HS-27A (cell line): Measurements from ENCODE around the gene EXOC3.
"Not testable (repeated sequence)": the region's sequence is repeated elsewhere in the genome, so short reads cannot be mapped to it uniquely, and the experiment has no call there.

Source experiments
- DNase-seq: peaks from one replicate; pipeline ENCODE4 v3.0.0-alpha.2; 2012; ENCODE audit warnings: low read depth, missing footprints

The EXOC3 gene

GRCh38 chr5:442335-443238, at the start of gene EXOC3:
Gene EXOC3 (plus strand): TSS chr5:443176. CDS start chr5:446206, 3,030 bp downstream.
- DNase-seq, result no peak

DNA sequence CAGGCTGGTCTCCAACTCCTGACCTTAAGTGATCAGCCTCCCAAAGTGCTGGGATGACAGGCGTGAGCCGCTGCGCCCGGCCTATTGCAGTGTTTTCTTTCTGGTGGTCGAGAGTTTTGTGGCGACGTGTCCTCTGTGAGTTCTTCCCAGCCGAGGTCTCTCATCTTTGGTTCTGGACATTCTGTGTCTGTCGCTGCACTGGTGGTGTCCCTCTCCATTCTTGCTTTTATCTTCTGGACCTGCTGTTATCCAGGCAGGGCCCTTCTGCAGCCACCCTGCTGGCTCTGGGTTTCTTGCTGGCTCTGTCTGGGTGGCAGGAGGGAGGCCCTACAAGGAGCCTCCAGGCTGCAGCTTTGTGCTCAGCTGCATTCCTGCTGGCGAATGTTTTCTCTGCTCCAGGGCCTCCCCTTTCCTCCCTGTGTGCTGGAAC, 49.1 kb upstream of the EXOC3 start:
- no peak for DNase-seq

- no peak for DNase-seq
Observed at GRCh38 chr5:394671-395155, 48.3 kb upstream of the EXOC3 start.

DNA sequence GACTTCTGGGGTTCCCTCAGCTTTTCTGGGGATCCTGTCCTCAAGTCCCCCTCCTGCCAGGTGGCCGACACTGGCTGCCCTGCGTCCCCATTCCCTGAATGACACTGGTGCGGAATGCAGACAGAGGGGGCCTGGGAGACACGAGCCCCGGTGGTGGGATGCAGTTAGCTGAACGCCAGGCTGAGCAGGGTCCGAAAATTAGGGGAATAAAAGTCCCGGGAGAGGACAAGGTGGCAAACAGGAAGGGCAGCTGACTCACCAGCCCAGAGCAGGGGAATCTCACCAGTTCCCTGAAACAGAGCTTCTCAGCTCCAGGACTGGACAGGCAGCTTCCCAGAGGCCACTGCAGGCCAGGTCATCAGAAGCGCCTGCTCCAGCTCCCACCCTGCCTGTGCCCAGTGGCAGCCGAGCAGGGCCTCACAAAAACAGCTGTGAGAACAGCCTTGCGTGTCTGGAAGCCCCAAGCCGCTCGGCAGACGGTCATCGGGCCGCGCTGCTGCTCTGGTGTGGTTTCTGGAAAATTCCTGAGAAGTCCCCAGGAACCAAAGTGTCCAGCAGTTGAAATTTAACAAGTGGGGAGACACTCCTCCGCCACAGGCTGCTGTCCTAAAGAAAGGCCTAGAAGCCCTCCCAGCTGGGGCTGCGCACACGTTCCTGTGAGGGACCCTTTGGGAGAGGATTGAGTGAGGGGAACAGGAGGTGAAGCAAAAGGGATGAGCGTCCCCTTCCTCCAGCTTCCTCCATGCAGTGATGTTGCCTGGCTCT, 47.6 kb upstream of the EXOC3 start:
- DNase-seq, result no peak

DNA sequence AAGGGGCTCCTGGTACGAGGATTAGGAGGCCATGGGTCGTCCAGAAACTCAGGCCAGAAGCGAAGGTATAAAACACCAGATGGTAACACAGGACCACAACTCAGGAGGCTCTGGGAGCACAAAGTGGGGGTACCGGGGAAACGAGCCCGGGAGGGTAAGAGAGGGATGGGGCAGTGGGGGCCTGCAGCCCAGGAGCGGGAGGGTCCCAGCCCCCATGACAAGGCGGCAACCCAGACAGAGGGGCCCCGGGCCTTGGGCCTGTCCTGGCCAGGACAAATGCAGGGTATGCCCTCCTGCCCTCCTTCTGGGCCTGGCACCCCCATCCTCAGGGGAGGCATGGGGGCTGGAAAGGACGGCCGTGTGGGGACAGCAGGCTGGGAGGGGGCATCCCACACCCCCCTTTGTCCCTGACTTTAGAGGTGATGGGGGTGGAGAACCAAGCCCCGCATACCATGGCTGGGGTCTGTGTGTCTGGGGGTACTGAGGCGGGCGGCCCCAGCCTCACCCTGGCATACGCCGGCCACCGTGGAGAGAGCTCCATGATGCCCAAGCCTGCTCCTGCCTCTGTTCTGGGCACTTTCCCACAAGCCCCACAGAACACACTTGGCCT, 47.0 kb upstream of the EXOC3 start:
- DNase-seq, result no peak

DNA sequence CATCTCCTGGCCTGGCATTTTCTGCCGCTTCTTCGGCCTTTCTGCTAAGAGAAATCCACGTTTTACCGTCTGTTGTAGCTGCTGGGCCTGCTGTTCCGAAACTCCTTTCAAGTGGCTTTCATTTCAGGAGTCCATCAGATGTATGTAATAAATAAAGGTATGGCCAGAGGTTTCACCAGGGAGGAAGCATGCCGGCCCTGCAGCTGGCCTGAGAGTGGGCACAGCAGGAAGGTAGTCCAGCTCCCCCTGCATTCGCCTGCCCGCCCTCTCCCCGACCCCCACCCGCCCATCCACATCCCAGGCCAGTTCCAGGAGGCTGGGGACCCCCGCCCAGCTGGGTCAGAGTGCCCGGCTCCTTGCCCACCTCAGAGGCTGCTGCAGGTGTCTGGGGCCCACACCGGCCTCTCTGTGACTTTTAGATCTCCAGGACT, 46.4 kb upstream of the EXOC3 start:
- DNase-seq, result no peak

DNA sequence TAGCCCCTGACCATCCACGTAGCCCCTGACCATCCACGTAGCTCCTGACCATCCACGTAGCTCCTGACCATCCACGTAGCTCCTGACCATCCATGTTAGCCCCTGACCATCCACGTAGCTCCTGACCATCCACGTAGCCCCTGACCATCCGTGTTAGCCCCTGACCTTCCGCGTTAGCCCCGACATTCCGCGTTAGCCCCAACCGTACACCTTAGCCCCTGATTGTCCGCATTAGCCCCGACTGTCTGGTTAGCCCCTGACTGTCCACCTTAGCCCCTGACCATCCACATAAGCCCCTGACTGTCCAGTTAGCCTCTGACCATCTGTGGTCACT, 44.9 kb upstream of the EXOC3 start:
- DNase-seq, result not testable (repeated sequence)

DNA sequence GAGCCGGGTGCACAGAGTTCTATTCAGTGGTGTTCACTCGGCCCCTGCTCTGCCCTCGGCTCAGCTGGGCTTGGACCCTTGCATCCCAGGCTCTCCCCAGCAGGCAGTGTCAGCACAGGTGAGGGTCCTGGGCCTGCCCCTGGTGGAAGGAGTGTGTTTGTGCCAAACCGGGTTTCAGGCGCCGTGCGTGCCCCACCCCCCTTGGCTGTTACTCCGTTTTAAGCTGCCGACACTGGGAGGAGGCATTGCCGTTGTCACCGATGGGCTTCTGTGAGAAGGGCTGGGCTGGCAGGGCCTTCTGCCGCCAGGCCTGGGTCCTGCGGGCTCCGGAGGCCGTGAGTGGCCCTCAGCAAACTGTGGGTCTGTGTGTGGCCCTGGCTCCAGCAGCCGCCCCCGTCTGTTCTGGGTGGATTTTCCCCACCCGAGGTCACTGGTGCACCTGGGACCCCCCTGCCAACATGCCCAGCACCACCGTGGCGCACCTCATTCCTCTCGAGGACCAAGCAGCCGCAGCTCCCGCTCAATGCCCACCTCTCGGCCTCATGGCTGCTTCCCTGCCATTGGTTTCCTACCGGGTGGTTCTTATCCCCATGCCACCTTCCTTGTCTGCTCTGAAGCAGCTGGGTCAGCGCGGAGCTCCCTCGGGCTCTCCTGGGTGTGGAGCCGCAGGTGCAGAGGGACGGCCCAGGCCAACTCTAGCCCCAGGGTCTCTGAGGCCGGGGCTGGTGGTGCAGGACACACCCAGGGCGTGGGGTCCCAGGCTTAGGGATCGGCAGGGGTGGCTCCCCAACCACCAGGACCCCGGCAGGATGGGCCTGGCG, 44.3 kb upstream of the EXOC3 start:
- DNase-seq, result no peak

- DNase-seq, result peak; percentile 69
Observed at GRCh38 chr5:399296-400281, 43.4 kb upstream of the EXOC3 start.

DNA sequence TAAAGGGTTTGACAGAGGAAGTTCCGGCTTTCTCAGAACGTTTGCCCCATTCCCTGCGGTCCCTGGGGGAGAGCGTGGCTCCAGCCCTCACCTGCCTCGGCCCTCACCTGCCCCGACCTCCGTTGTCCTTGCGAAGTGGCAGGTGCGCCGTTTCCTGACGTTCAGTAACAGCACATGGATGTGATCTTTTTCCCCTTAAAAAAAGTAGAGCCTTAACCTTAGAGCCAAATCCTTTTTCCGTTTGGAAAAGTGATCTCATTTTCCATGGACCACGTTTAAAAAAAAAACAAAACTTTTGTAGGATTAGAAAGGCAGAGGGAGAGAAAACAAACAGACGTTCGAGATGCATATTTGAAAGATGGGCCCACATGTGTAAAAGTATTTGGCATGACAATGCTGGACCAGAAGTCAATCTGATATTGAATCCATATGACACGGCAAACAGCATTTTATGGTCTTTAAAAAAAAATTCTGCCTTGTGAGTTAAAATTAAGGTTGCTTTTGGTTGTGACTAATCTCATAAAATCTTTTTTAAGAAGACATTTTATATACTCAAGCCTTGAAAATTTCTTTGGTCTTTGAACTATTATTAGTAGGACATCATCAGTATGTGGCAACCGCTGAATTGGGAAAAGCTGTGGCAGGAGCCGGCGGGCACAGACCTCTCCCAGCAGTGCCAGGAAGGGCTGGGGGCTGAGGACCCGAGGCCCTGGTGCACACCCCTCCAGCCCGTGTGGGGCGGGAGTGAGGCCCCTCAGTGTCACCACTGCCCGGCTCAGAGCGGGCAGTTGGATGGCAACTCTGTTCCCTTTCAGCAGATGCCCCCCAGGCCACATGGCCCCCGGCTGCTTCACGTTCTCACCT, 42.5 kb upstream of the EXOC3 start:
- DNase-seq, result no peak

DNA sequence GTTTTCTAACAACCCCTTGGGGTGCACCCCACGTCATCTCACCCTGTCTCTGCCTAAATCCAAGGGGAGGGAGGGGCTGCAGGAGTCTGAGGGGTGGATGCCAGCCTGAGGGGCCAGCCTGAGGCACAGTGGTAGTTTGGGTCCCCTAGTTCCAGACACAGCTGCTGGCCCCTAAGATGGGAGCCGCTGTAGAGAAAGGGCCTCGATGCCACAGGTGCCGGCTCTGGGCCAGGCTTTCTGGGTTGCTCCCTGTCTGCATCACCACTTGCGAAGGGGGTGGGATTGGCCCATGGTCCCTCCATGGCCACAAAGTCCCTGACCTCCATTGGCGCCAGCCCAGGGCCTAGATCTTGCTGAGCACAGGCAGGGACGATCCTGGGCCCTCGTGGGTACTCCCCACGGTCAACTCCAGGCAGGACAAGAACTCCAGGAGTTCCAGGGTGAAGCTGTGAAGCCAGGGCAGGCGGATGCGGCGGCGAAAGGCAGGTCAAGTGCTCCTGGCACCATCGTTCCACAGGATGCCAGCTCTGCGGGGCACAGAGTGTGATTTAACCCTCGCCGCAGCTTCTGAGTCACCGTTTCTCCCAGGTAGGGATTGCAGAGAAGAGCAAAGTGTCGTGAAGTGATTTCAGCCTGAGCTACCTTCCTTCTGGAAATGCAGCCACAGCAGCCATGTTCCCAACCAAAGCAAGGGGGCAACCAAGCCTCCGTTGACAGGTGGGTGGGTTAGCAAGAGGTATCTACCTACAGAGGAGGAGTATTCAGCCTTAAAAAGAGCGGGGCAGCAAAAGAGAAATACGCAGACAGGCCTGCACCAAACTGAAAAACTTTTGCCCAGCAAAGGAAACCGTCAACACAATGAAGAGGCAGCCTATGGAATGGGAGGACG, 41.6 kb upstream of the EXOC3 start:
- DNase-seq, result no peak

DNA sequence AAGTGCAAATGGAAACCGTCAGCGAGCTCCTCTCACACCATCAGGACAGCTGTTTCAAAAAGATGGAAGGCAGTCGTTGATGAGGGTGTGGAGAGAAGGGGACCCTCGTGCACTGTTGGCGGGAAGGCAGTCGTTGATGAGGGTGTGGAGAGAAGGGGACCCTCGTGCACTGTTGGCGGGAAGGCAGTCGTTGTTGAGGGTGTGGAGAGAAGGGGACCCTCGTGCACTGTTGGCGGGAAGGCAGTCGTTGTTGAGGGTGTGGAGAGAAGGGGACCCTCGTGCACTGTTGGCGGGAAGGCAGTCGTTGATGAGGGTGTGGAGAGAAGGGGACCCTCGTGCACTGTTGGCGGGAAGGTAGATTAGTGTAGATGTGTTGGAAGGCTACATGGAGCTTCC, 40.8 kb upstream of the EXOC3 start:
- not testable (repeated sequence) for DNase-seq

DNA sequence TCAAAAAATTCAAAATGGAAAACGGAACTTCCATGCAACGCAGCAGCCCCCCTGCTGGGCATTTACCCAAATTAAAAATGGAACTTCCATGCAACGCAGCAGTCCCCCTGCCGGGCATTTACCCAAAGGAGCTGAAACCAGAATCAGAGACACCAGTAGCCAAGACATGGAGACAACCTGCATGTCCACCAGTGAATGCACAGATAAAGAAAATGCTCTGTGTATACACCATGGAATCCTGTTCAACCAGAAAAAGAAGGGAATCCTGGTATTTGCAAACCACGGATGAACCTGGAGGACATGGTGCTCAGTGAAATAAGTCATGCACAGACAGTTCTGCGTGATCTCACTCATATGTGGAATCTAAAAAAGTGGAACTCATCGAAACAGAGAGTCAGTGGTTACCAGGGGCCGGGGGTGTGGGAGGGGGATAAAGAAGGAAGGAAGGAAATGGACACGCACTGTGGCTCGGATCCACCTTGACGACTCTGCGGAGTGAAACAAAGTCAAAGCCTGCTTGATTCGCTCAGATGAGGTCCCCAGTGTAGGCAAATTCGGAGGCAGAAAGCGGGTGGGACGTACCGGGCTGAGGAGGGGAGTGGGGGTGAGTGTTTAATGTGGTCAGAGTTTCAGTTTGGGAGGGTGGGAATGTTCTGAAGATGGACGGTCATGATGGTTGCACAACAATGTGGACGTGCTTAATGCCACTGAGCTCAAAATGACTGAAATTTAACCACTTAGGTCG, 40.2 kb upstream of the EXOC3 start:
- DNase-seq, result no peak

- no peak for DNase-seq
Observed at GRCh38 chr5:403995-404394, 39.0 kb upstream of the EXOC3 start.

- DNase-seq, result no peak
Observed at GRCh38 chr5:404666-405241, 38.2 kb upstream of the EXOC3 start.

DNA sequence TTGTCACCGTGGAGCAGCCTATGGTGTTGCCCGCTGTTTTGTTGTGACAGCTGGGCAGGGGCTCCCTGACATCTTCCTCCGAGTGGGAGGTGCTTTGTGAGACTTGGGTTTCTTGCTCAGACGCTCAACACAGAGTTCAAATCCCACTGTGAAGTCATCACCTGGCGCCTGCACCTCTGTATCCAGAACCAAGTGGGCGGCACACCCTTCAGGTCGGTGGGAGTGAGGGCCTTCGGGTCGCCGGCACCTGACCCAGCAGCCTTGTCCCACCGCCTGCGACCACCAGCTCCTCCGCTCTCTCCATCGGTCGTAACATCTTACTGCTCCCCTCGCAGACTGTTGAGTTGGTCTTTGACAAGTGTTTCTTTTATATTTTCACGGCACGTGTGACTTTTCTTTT, 37.6 kb upstream of the EXOC3 start:
- DNase-seq, result no peak

- no peak for DNase-seq
Observed at GRCh38 chr5:406041-406440, 36.9 kb upstream of the EXOC3 start.
